HG02798 (cell line): ENCODE results near the gene C9orf78.

Experiments used
- ATAC-seq: cut with Tn5 transposase; IDR thresholded peaks from one replicate; pipeline ENCODE4 v1.9.1; 2021; ENCODE audit warnings: mild to moderate bottlenecking; ENCODE audit not compliant: unreplicated experiment, poor library complexity

C9orf78 gene

GRCh38 chr9:129868023-129868871 lies 33.2 kb upstream of the C9orf78 start:
- no peak for ATAC-seq

- no peak for ATAC-seq
These were observed 32.3 kb upstream of the C9orf78 start for GRCh38 chr9:129867136-129868022.

GRCh38 chr9:129866394-129867135 lies 31.5 kb upstream of the C9orf78 start:
- ATAC-seq: no peak

- ATAC-seq: no peak
These were observed 30.7 kb upstream of the C9orf78 start for GRCh38 chr9:129865668-129866320.

GRCh38 chr9:129864991-129865647 lies 30.0 kb upstream of the C9orf78 start:
- ATAC-seq: no peak

GRCh38 chr9:129863059-129863690 lies 28.1 kb upstream of the C9orf78 start:
- ATAC-seq: no peak

- ATAC-seq: no peak
These were observed 26.4 kb upstream of the C9orf78 start for GRCh38 chr9:129861447-129861827.

GRCh38 chr9:129860653-129861446 lies 25.8 kb upstream of the C9orf78 start:
- no peak for ATAC-seq

GRCh38 chr9:129858167-129858962 lies 23.3 kb upstream of the C9orf78 start:
- no peak for ATAC-seq

GRCh38 chr9:129857207-129857606 lies 22.1 kb upstream of the C9orf78 start:
- ATAC-seq: no peak

- ATAC-seq: no peak
These were observed 19.6 kb upstream of the C9orf78 start for GRCh38 chr9:129854588-129855110.

- no peak for ATAC-seq
These were observed 18.5 kb upstream of the C9orf78 start for GRCh38 chr9:129853614-129854013.

GRCh38 chr9:129852579-129852978 lies 17.5 kb upstream of the C9orf78 start:
- ATAC-seq: no peak

GRCh38 chr9:129851821-129852220 lies 16.7 kb upstream of the C9orf78 start:
- no peak for ATAC-seq

GRCh38 chr9:129850821-129851550 lies 15.9 kb upstream of the C9orf78 start:
- no peak for ATAC-seq

- no peak for ATAC-seq
These were observed 14.8 kb upstream of the C9orf78 start for GRCh38 chr9:129849901-129850300.
